ENCODE results near the gene CCR6. TPM values are rescaled to one million over a fixed set of nuclear protein-coding genes. Genes with fewer than 3 reads are reported as not detected.
A peak's percentile ranks its signal among the peaks of the same experiment; 100 is the strongest.

Gene CCR6
- 1 to 10 TPM in 1 of 4 donors, not detected in 3; 1.3 TPM for total RNA-seq

DNA sequence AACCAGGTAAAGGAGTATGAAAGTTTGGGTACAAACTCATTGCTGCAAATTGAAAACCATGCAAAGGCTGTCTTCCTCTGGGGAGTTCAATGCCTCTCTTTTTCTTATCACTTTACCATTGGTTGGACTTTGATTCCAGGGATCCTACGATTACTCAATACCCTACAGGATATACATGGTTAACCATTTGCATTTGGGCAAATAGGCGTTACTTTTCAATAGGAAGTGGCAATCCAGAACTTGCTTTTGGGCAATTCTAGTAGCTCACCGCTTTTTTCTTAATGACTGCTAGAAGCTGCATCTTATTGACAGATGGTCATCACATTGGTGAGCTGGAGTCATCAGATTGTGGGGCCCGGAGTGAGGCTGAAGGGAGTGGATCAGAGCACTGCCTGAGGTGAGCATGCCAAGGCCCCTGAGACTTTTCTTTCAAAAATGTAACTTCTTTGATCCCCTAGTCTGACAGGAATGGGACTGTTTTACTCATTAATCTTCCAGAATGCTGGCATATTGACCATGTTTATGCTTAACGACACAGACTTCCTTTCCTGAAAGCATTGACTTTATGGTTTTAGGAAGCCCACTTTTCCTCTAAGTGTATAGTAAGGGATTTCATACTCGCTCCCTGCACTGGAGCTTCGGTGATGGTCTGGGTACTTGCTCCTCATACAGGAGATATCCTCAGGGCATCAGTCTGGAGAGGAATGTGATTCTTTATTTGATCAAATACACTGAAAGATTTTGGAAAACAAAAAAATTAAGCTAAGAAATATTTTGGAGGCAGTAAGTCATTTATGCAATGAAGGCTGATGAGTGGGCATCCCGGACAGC, at the start of gene CCR6:
CCR6 (plus strand) TSS at position 270 of the 831 bp plus-strand sequence. CDS start 13,039 bp downstream, outside the sequence.
- TF ChIP-seq, protein P1, sequence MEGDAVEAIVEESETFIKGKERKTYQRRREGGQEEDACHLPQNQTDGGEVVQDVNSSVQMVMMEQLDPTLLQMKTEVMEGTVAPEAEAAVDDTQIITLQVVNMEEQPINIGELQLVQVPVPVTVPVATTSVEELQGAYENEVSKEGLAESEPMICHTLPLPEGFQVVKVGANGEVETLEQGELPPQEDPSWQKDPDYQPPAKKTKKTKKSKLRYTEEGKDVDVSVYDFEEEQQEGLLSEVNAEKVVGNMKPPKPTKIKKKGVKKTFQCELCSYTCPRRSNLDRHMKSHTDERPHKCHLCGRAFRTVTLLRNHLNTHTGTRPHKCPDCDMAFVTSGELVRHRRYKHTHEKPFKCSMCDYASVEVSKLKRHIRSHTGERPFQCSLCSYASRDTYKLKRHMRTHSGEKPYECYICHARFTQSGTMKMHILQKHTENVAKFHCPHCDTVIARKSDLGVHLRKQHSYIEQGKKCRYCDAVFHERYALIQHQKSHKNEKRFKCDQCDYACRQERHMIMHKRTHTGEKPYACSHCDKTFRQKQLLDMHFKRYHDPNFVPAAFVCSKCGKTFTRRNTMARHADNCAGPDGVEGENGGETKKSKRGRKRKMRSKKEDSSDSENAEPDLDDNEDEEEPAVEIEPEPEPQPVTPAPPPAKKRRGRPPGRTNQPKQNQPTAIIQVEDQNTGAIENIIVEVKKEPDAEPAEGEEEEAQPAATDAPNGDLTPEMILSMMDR (IDR thresholded peaks at IDR 0.05) = no peak
- no peak for TF ChIP-seq POLR2A (IDR thresholded peaks at IDR 0.05)
- no peak for TF ChIP-seq POLR2AphosphoS5 (IDR thresholded peaks at IDR 0.05)
- no peak for TF ChIP-seq EP300 (IDR thresholded peaks at IDR 0.05; ENCODE audit: low read depth)
- in situ Hi-C loops (cut with MboI; ENCODE audit: low pct_ligation_motif_present in 1 of 4, low pct_unique_long_range_greater_than_20kb in 1 of 4, low sequenced_read_pairs in 3 of 4) = no loop called here
- no peaks in the 10 kb centered on the region for H3K9me3 ChIP-seq
- 58 to 67% methylated on average over 3 to 8 of the region's 8 CpGs for WGBS, 2 donors (ENCODE audit: low coverage in 1 of 2)
- intact Hi-C loops (cut with DNase I; ENCODE audit: low total_unique reads) = no loop called here
- H3K27ac ChIP-seq = peak within 1 kb of the TSS; percentile 7 to 55 (median 28)
- no peak for DNase-seq
- H3K27me3 ChIP-seq = no peaks in the 10 kb centered on the region
- H3K4me1 ChIP-seq = peaks cover 0 to 33% (median 9%) of the 10 kb centered on the region in 4 donors
- no peaks in the 10 kb centered on the region for H3K36me3 ChIP-seq
- H3K4me3 ChIP-seq = peak within 1 kb of the TSS in 1 of 4 donors; percentile 7

DNA sequence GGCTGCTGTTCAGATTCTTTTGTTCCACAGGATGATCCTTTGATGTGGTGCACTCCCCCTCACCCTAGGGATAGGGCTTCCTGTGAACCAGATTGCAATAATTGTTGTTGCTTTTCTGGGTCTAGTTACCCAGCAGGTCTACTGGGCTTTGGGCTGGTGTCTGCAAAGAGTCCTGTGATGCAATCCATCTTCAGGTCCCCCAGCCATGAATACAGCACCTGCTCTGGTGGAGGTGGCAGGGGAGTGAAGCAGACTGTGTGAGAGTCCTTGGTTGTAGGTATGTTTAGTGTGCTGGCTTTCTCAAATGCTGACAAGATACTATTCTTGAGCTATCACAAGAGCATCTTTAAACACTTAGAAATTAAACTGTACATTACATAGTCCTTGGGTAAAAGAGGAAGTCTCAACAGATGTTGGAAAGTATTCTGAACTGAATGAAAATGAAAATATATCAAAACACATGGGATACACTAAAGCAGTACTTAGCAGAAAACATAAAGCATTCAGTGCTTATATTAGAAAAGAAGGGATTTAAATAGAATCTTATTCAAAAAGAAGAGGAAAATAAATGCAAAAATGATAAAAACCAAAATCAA, 49.1 kb upstream of the CCR6 start:
- TF ChIP-seq, protein P1 (IDR thresholded peaks at IDR 0.05) = no peak
- TF ChIP-seq POLR2A (IDR thresholded peaks at IDR 0.05) = no peak
- TF ChIP-seq EP300 (IDR thresholded peaks at IDR 0.05; ENCODE audit: low read depth) = no peak
- no peak for TF ChIP-seq POLR2AphosphoS5 (IDR thresholded peaks at IDR 0.05)
- no peaks in the 10 kb centered on the region for H3K36me3 ChIP-seq

GRCh38 chr6:167077241-167077932, 45.5 kb upstream of the CCR6 start:
- in situ Hi-C loops (cut with MboI; ENCODE audit: low pct_ligation_motif_present in 1 of 4, low pct_unique_long_range_greater_than_20kb in 1 of 4, low sequenced_read_pairs in 3 of 4) = no loop called here
- WGBS, 2 donors (ENCODE audit: low coverage in 1 of 2) = 66 to 82% methylated on average over 2 to 15 of the region's 15 CpGs

More for the DNA sequence above, 49.1 kb upstream of the CCR6 start:
- no peaks in the 10 kb centered on the region for H3K9me3 ChIP-seq
- no peak overlapping the region for H3K27ac ChIP-seq
- intact Hi-C loops (cut with DNase I; ENCODE audit: low total_unique reads) = no loop called here
- H3K4me1 ChIP-seq = no peaks in the 10 kb centered on the region
- H3K4me3 ChIP-seq = no peak overlapping the region
- no peak for DNase-seq
- in situ Hi-C loops (cut with MboI; ENCODE audit: low pct_ligation_motif_present in 1 of 4, low pct_unique_long_range_greater_than_20kb in 1 of 4, low sequenced_read_pairs in 3 of 4) = no loop called here
- H3K27me3 ChIP-seq = no peaks in the 10 kb centered on the region

More at GRCh38 chr6:167077241-167077932, 45.5 kb upstream of the CCR6 start:
- intact Hi-C loops (cut with DNase I; ENCODE audit: low total_unique reads) = no loop called here
- Histone ChIP-seq H3K9me3 (no peaks in the 10 kb centered on the region), H3K27me3 (no peaks in the 10 kb centered on the region), H3K4me3 (no peak overlapping the region), H3K4me1 (no peaks in the 10 kb centered on the region), H3K36me3 (no peaks in the 10 kb centered on the region), H3K27ac (no peak overlapping the region)
- TF ChIP-seq POLR2A (IDR thresholded peaks at IDR 0.05) = no peak
- TF ChIP-seq EP300 (IDR thresholded peaks at IDR 0.05; ENCODE audit: low read depth) = no peak
- TF ChIP-seq POLR2AphosphoS5 (IDR thresholded peaks at IDR 0.05) = no peak
- TF ChIP-seq, protein P1 (IDR thresholded peaks at IDR 0.05) = no peak
- DNase-seq = no peak
